Measurements from ENCODE around the gene TMF1. TPM values are rescaled to one million over a fixed set of nuclear protein-coding genes. Genes with fewer than 3 reads are reported as not detected.

Gene TMF1
- total and polyA plus RNA-seq, 2 of the 8 experiments (the other 6 are each of a cell fraction or from before 2014, with no cell fraction given): 1.4 to 18.3 TPM

GRCh38 chr3:69013253-69014021 is 38.7 kb downstream of the TMF1 start, which contains the start of gene EOGT (continued):
- TF ChIP-seq EGR1 (IDR thresholded peaks at IDR 0.05; ENCODE audit: borderline replicate concordance, low read depth, low read length): peak; percentile 42; the same call in 1 of the 2 replicates
- peak; percentile 80 for TF ChIP-seq TAF1 (IDR thresholded peaks at IDR 0.05; ENCODE audit: low read depth, low read length)
- no peak for TF ChIP-seq POU5F1 (IDR thresholded peaks at IDR 0.05; ENCODE audit: low read depth, low read length)
- TF ChIP-seq KDM4A (IDR thresholded peaks at IDR 0.05; ENCODE audit: low read depth, low read length, severe bottlenecking): peak; percentile 75
- TF ChIP-seq KDM1A (IDR thresholded peaks at IDR 0.05; ENCODE audit: borderline replicate concordance, low read length): peak; percentile 44; the same call in 1 of the 2 replicates
- TF ChIP-seq NRF1 (IDR thresholded peaks at IDR 0.05; ENCODE audit: low read depth, low read length): no peak
- peak; percentile 69; the same call in 1 of the 2 replicates for TF ChIP-seq RBBP5 (IDR thresholded peaks at IDR 0.05; ENCODE audit: borderline replicate concordance, low read depth, low read length)
- TF ChIP-seq E2F6 (IDR thresholded peaks at IDR 0.05): peak; percentile 97
- peak; percentile 77; the same call in 1 of the 2 replicates for TF ChIP-seq POLR2AphosphoS5 (IDR thresholded peaks at IDR 0.05; ENCODE audit: low read depth, low read length)
- TF ChIP-seq TBP (IDR thresholded peaks at IDR 0.05; ENCODE audit: low read depth, low read length): peak; percentile 63
- peak; percentile 47 for TF ChIP-seq TAF7 (optimal IDR thresholded peaks at IDR 0.05; ENCODE audit: borderline replicate concordance, low read depth, low read length)
- TF ChIP-seq SUZ12 (IDR thresholded peaks at IDR 0.05; ENCODE audit: low read length): no peak; the same call in 1 of the 2 replicates
- TF ChIP-seq BRCA1 (IDR thresholded peaks at IDR 0.05; ENCODE audit: low read depth, low read length): no peak
- no peak for TF ChIP-seq RXRA (IDR thresholded peaks at IDR 0.05; ENCODE audit: insufficient read depth, low read depth, low read length)
- no peak for TF ChIP-seq YY1 (IDR thresholded peaks at IDR 0.05; ENCODE audit: low read depth, low read length)
- TF ChIP-seq BCL11A (IDR thresholded peaks at IDR 0.05; ENCODE audit: low read depth in 2 of 2, low read length in 2 of 2): no peak
- TF ChIP-seq CTCF (IDR thresholded peaks at IDR 0.05; ENCODE audit: control extremely low read depth in 1 of 3, insufficient read depth in 1 of 3, low read depth in 1 of 3, low read length in 3 of 3): peak; percentile 58 to 62 (median 60)
- TF ChIP-seq RNF2 (IDR thresholded peaks at IDR 0.05; ENCODE audit: borderline replicate concordance, low read depth, low read length, missing control alignments, poor library complexity, severe bottlenecking): no peak
- no peak for TF ChIP-seq SIX5 (IDR thresholded peaks at IDR 0.05; ENCODE audit: low read depth, low read length)
- no peak for TF ChIP-seq SRF (IDR thresholded peaks at IDR 0.05; ENCODE audit: low read depth, low read length)
- TF ChIP-seq EZH2 (IDR thresholded peaks at IDR 0.05; ENCODE audit: low read depth, low read length, severe bottlenecking): no peak

Measured in H1 (cell line).